AG04449 (cell line): ENCODE measurements around the gene S100Z.

Experiments
- CTCF ChIA-PET: fragments of 350-600 bp; formaldehyde crosslinking; extraction: SDS; loops from one replicate; lab custom pipeline; 2021; ENCODE audit warnings: antibody characterized with exemption; lab: Yijun Ruan, JAX
- POLR2A ChIA-PET: fragments of 400-600, 350-600 bp; formaldehyde crosslinking; extraction: SDS; loops from one replicate; lab custom pipeline; 2020; ENCODE audit warnings: antibody characterized with exemption, inconsistent platforms; lab: Yijun Ruan, JAX
- DNase-seq: peaks from one replicate; pipeline ENCODE4 v3.0.0-alpha.2; 2010; ENCODE audit warnings: low read depth, low spot score
- H3K4me3 ChIP-seq: 2 replicates; pipeline ENCODE4 v1.5.1; 2011; ENCODE audit warnings: low read depth, mild to moderate bottlenecking, control low read depth, low read length
- CTCF ChIP-seq: IDR thresholded peaks from one replicate; pipeline ENCODE4 v1.5.1; 2011; ENCODE audit warnings: mild to moderate bottlenecking, moderate library complexity, low read length, control low read depth, inconsistent platforms; ENCODE audit not compliant: insufficient read depth; ENCODE audit errors: missing control alignments

S100Z gene

GRCh38 chr5:76866503-76866902, 16.7 kb downstream of the S100Z start:
- TF ChIP-seq CTCF, result no peak
- ChIA-PET CTCF (interaction anchor here (0.6 to 8.8 kb wide), 4 partner anchors 9 to 211 kb away, joined by 4 to 153 read pairs (median 36); no protein-coding TSS in a partner anchor), POLR2A (no interaction called here)
- no peak for DNase-seq
- H3K4me3 ChIP-seq, result no peak overlapping the region

- no peak for DNase-seq
- ChIA-PET POLR2A (no interaction called here), CTCF (interaction anchor here (0.6 to 8.8 kb wide), 10 partner anchors 8 to 629 kb away, joined by 3 to 153 read pairs (median 4); partner anchors contain the start of gene AGGF1)
- H3K4me3 ChIP-seq, result no peak overlapping the region
- TF ChIP-seq CTCF, result no peak
Observed at GRCh38 chr5:76867038-76867437, 17.2 kb downstream of the S100Z start.

- CTCF ChIA-PET, result interaction anchor here (0.6 to 8.8 kb wide), 26 partner anchors 8 to 628 kb away, joined by 3 to 153 read pairs (median 4); partner anchors contain the start of genes AGGF1, CRHBP, S100Z and WDR41
- TF ChIP-seq CTCF, result peak; percentile 63
- POLR2A ChIA-PET, result no interaction called here
- DNase-seq, result peak; percentile 16
- no peak overlapping the region for H3K4me3 ChIP-seq
Observed at GRCh38 chr5:76867827-76868693, 18.2 kb downstream of the S100Z start.

- no peak for DNase-seq
- ChIA-PET POLR2A (no interaction called here), CTCF (interaction anchor here (0.9 to 8.8 kb wide), 10 partner anchors 26 to 623 kb away, joined by 3 to 153 read pairs (median 10); partner anchors contain the start of genes AGGF1 and WDR41)
- TF ChIP-seq CTCF, result no peak
- H3K4me3 ChIP-seq, result no peak overlapping the region
Observed at GRCh38 chr5:76870046-76870445, 20.2 kb downstream of the S100Z start.

GRCh38 chr5:76874088-76874581, 24.3 kb downstream of the S100Z start:
- no peak for DNase-seq
- H3K4me3 ChIP-seq, result no peak overlapping the region
- TF ChIP-seq CTCF, result no peak
- CTCF ChIA-PET, result interaction anchor here (1.3 to 3.4 kb wide), 2 partner anchors 142 to 203 kb away, joined by 4 to 22 read pairs; no protein-coding TSS in a partner anchor
- POLR2A ChIA-PET, result interaction anchor here (0.7 kb wide), 1 partner anchor 622 kb away, joined by 3 read pairs; no protein-coding TSS in a partner anchor
